VCaP (cell line): Measurements from ENCODE around the gene RGL2.

ENCODE experiments used
- H3K27ac ChIP-seq: fragments of 450-650 bp; 2 replicates; pipeline ENCODE4 v1.5.1; 2017
- TF ChIP-seq, protein P1 (sequence below): fragments of 450-650 bp; conservative IDR thresholded peaks from 2 replicates; pipeline ENCODE4 v1.5.1; 2017; ENCODE audit warnings: mild to moderate bottlenecking, moderate library complexity

Gene RGL2

DNA sequence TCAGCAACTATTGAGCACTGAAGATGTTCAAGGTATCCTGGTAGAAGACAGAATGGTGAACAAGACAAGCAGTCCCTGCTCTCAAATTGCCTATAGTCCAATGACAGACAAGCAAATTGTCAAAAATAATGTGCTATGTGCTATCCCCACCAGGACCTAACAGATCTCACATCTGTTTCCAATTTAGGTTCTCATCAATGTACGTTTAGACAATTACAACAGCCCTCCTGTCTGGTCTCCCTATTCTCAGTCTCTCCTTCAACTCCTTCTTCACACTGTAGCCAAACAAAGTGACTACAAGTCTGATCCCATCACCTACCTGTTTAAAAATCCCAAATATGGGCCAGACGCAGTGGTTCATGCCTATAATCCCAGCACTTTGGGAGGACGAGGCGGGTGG, 7.6 kb upstream of the RGL2 start:
- TF ChIP-seq, protein P1, sequence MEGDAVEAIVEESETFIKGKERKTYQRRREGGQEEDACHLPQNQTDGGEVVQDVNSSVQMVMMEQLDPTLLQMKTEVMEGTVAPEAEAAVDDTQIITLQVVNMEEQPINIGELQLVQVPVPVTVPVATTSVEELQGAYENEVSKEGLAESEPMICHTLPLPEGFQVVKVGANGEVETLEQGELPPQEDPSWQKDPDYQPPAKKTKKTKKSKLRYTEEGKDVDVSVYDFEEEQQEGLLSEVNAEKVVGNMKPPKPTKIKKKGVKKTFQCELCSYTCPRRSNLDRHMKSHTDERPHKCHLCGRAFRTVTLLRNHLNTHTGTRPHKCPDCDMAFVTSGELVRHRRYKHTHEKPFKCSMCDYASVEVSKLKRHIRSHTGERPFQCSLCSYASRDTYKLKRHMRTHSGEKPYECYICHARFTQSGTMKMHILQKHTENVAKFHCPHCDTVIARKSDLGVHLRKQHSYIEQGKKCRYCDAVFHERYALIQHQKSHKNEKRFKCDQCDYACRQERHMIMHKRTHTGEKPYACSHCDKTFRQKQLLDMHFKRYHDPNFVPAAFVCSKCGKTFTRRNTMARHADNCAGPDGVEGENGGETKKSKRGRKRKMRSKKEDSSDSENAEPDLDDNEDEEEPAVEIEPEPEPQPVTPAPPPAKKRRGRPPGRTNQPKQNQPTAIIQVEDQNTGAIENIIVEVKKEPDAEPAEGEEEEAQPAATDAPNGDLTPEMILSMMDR, result no peak
- no peak overlapping the region for H3K27ac ChIP-seq

DNA sequence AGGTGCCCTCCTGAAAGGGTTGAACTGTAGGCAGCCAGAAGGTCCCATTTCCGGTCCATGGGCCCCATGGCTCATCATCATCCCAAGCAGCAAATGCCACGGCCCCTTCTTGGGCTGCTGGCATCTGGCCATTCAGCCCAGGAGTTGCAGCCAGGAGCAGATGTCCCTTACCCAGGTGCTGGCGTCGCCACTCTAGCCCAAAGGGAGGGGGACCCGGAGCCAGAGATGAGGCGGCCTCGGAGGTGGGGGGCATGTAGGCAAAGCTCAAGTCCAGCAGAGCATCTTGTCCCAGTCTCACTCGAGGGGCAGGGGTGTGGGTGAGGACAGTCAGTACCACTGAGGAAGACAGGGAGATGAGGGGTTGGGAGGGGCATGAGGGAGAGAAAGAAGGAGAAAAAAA, 6.3 kb upstream of the RGL2 start:
- TF ChIP-seq, protein P1, result no peak
- H3K27ac ChIP-seq, result peak overlapping the region; percentile 12; the same call in 1 of the 2 replicates

DNA sequence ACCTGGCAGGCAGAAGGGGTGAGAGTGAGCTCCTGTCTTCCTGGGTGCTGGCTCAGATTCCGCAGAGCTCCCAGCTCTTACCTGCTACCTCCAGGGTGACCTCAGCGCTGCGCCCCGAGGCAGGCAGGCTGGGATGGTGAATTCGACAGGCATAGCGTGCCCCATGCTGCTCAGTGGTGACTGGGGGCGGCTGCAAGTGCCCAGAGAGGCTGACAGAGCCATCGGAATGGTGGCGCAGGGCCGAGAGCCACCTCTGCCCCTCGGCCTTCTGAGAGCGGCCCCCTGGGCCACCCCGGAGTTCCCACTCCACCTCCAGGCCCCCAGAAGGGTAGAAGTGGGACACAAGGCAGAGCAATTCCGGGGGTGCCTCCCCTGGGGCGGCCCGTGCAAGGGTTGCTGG, 5.5 kb upstream of the RGL2 start:
- H3K27ac ChIP-seq, result peak overlapping the region; percentile 12; the same call in 1 of the 2 replicates
- TF ChIP-seq, protein P1, result no peak

- TF ChIP-seq, protein P1, result no peak
- peak overlapping the region; percentile 99 for H3K27ac ChIP-seq
These were observed 3.1 kb upstream of the RGL2 start for GRCh38 chr6:33301877-33302276.

GRCh38 chr6:33299237-33299944, 649 bp upstream of the RGL2 start:
- peak overlapping the region; percentile 99 for H3K27ac ChIP-seq
- TF ChIP-seq, protein P1, result peak; percentile 93

GRCh38 chr6:33297956-33298772, 578 bp downstream of the RGL2 start:
- H3K27ac ChIP-seq, result peak overlapping the region; percentile 99
- TF ChIP-seq, protein P1, result 0 out of 2 replicates have a peak, but pooled peaks have one; percentile 7

- peak overlapping the region; percentile 99 for H3K27ac ChIP-seq
- TF ChIP-seq, protein P1, result no peak
These were observed 1.3 kb downstream of the RGL2 start for GRCh38 chr6:33297406-33297955.
